Measurements from ENCODE around the gene ANTXR1. TPM values are rescaled to one million over a fixed set of nuclear protein-coding genes. Genes with fewer than 3 reads are reported as not detected.

The ANTXR1 gene
- total and polyA plus RNA-seq, 9 of the 15 experiments (the other 6 are each of a cell fraction or from before 2014, with no cell fraction given): 0.07 to 1.00 (median 0.54) TPM

DNA sequence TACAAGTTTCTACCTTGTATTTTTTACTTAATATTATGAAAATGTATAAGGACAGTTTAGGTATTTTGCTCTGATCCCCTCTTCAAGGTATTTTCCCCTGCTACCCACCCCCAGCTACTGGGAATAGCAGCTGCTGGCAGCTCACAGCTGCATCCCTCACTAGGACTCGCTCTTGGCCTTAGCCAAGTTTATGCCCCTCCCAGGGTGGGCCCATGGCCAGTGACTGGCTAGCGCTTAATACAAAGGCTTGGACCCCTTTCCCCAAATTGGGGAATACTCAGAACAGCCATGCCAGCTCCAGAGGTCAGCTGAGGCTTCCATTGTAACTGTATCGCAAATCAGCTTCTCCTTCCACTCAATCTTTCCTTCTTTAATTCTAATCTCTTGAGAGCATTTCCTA, 242.8 kb downstream of the ANTXR1 start:
- no peak overlapping the region for H2AFZ ChIP-seq (ENCODE audit: low read depth, low read length)
- POLR2A ChIA-PET: no interaction called here
- no peak for TF ChIP-seq ILF3 (IDR thresholded peaks at IDR 0.05; ENCODE audit: borderline replicate concordance)
- TF ChIP-seq COPS2 (conservative IDR thresholded peaks at IDR 0.05): no peak
- TF ChIP-seq ZSCAN29 (IDR thresholded peaks at IDR 0.05): no peak
- TF ChIP-seq ZNF764 (CRISPR knock-in tag; IDR thresholded peaks at IDR 0.05; ENCODE audit: low read depth): no peak
- TF ChIP-seq CHAMP1 (IDR thresholded peaks at IDR 0.05): no peak
- TF ChIP-seq CLOCK (CRISPR knock-in tag; IDR thresholded peaks at IDR 0.05; ENCODE audit: borderline replicate concordance): no peak
- DNase-seq (ENCODE audit: extremely low read depth in 1 of 4, low spot score in 3 of 4): no peak
- BruUV-seq (replicated peaks): no TSS peak
- in situ Hi-C loops (cut with MboI): no loop called here
- no peak for ATAC-seq
- H3K4me3 ChIP-seq: no peak overlapping the region
- intact Hi-C loops (cut with micrococcal nuclease): no loop called here
- no peaks in the 10 kb centered on the region for H3K9me1 ChIP-seq (ENCODE audit: control insufficient read depth, insufficient read depth, low read length)
- H3K9me3 ChIP-seq (replicated peaks; ENCODE audit: control insufficient read depth, insufficient read depth, low read depth, low read length): no peaks in the 10 kb centered on the region
- CTCF ChIA-PET (ENCODE audit: low intra/inter-chr PET ratio): no interaction called here
- H4K20me1 ChIP-seq (replicated peaks; ENCODE audit: control insufficient read depth, insufficient read depth, low read length): no peaks in the 10 kb centered on the region
- no peaks in the 10 kb centered on the region for H3K79me2 ChIP-seq (ENCODE audit: control insufficient read depth, insufficient read depth, low read length)
- no peaks in the 10 kb centered on the region for H3K4me1 ChIP-seq (replicated peaks in 1 of 2; ENCODE audit: control insufficient read depth in 2 of 2, insufficient read depth in 2 of 2, low read length in 2 of 2)
- no peaks in the 10 kb centered on the region; a peak in 1 of 5 replicates for H3K27me3 ChIP-seq (ENCODE audit: control insufficient read depth in 2 of 2, insufficient read depth in 2 of 2, low read length in 2 of 2)
- no peak overlapping the region for H3K27ac ChIP-seq (ENCODE audit: extremely low read depth, low read depth, low read length)
- no peak for FAIRE-seq
- no peaks in the 10 kb centered on the region for H3K36me3 ChIP-seq (ENCODE audit: control insufficient read depth, insufficient read depth, low read length)
- no peak overlapping the region for H3K4me2 ChIP-seq (ENCODE audit: insufficient read depth, low read length)
- no peak overlapping the region for H3K9ac ChIP-seq (ENCODE audit: insufficient read depth in 1 of 2, low read depth in 2 of 2, low read length in 2 of 2)
- WGBS (ENCODE audit: insufficient coverage, low coverage, missing lambda C conversion rate): 0% methylated on average over 3 of the region's 3 CpGs
